H9 (cell line): ENCODE data around the gene IRAK4. TPM values are rescaled to one million over a fixed set of nuclear protein-coding genes. Genes with fewer than 3 reads are reported as not detected.

Experiments used
- DNase-seq: peaks from one replicate; pipeline ENCODE4 v3.0.0-alpha.2; 2017
- H2AFZ ChIP-seq: one replicate; pipeline ENCODE4 v1.6.1; 2013; ENCODE audit warnings: mild to moderate bottlenecking, low read length, control low read depth, moderate library complexity
- H2AK5ac ChIP-seq: 2 replicates; pipeline ENCODE4 v1.6.1; 2013; ENCODE audit warnings: low read length, control low read depth, mixed read lengths; ENCODE audit not compliant: insufficient read length
- H2BK120ac ChIP-seq: one replicate; pipeline ENCODE4 v1.6.1; 2013; ENCODE audit warnings: low read depth, mild to moderate bottlenecking, low read length, control low read depth, inconsistent platforms; ENCODE audit not compliant: poor library complexity, severe bottlenecking
- H2BK12ac ChIP-seq: 2 replicates; pipeline ENCODE4 v1.6.1; 2013; ENCODE audit warnings: low read length, control low read depth, mixed read lengths, low read depth; ENCODE audit not compliant: insufficient read length
- H2BK15ac ChIP-seq: 2 replicates; pipeline ENCODE4 v1.6.1; 2013; ENCODE audit warnings: low read depth, low read length, control low read depth
- H2BK20ac ChIP-seq: one replicate; pipeline ENCODE4 v1.6.1; 2013; ENCODE audit warnings: low read depth, mild to moderate bottlenecking, low read length, control low read depth, inconsistent platforms; ENCODE audit not compliant: poor library complexity, severe bottlenecking
- H2BK5ac ChIP-seq: 2 replicates; pipeline ENCODE4 v1.6.1; 2013; ENCODE audit warnings: low read length, control low read depth, mixed read lengths; ENCODE audit not compliant: insufficient read length
- H3K14ac ChIP-seq: 2 replicates; pipeline ENCODE4 v1.6.1; 2013; ENCODE audit warnings: low read length, control low read depth; ENCODE audit not compliant: insufficient read depth
- H3K18ac ChIP-seq: 2 replicates; pipeline ENCODE4 v1.6.1; 2013; ENCODE audit warnings: low read depth, mild to moderate bottlenecking, mixed read lengths, low read length, control low read depth; ENCODE audit not compliant: insufficient read length
- H3K23ac ChIP-seq: 2 replicates; pipeline ENCODE4 v1.6.1; 2013; ENCODE audit warnings: low read length, control low read depth, mixed read lengths, low read depth; ENCODE audit not compliant: insufficient read length
- H3K23me2 ChIP-seq: 2 replicates; pipeline ENCODE4 v1.6.1; 2013; ENCODE audit warnings: low read depth, mild to moderate bottlenecking, mixed read lengths, low read length, control low read depth; ENCODE audit not compliant: insufficient read length, poor library complexity, severe bottlenecking
- H3K27ac ChIP-seq: 2 replicates; pipeline ENCODE4 v1.5.1; 2013; ENCODE audit warnings: low read length, control low read depth, mixed read lengths, low read depth; ENCODE audit not compliant: insufficient read length
- H3K27me3 ChIP-seq: 2 replicates; pipeline ENCODE4 v1.6.1; 2013; ENCODE audit warnings: low read length, control low read depth, inconsistent platforms; ENCODE audit not compliant: insufficient read depth
- H3K4ac ChIP-seq: 2 replicates; pipeline ENCODE4 v1.6.1; 2013; ENCODE audit warnings: low read depth, mild to moderate bottlenecking, control low read depth, inconsistent platforms, low read length, moderate library complexity
- H3K4me1 ChIP-seq: 2 replicates; pipeline ENCODE4 v1.6.1; 2013; ENCODE audit warnings: low read length, control low read depth, inconsistent platforms; ENCODE audit not compliant: insufficient read depth
- H3K4me2 ChIP-seq: 2 replicates; pipeline ENCODE4 v1.6.1; 2013; ENCODE audit warnings: low read length, control low read depth, mixed read lengths; ENCODE audit not compliant: insufficient read length, insufficient read depth
- H3K56ac ChIP-seq: 2 replicates; pipeline ENCODE4 v1.6.1; 2013; ENCODE audit warnings: low read depth, mild to moderate bottlenecking, mixed read lengths, low read length, control low read depth; ENCODE audit not compliant: insufficient read length
- H3K79me1 ChIP-seq: 2 replicates; pipeline ENCODE4 v1.6.1; 2013; ENCODE audit warnings: low read depth, mild to moderate bottlenecking, moderate library complexity, low read length, control low read depth, inconsistent platforms; ENCODE audit not compliant: insufficient read depth, poor library complexity, severe bottlenecking
- H3K79me2 ChIP-seq: 2 replicates; pipeline ENCODE4 v1.6.1; 2013; ENCODE audit warnings: low read length, control low read depth, inconsistent platforms; ENCODE audit not compliant: insufficient read depth
- H3K9ac ChIP-seq: 2 replicates; pipeline ENCODE4 v1.6.1; 2013; ENCODE audit warnings: low read length, control low read depth, mixed read lengths; ENCODE audit not compliant: insufficient read length; ENCODE audit errors: extremely low read depth
- H3K9me3 ChIP-seq: one replicate; pipeline ENCODE4 v1.6.1; 2013; ENCODE audit warnings: low read depth, low read length, inconsistent platforms; ENCODE audit not compliant: control insufficient read depth
- H3T11ph ChIP-seq: one replicate; pipeline ENCODE4 v1.6.1; 2013; ENCODE audit warnings: mild to moderate bottlenecking, low read length, control low read depth, inconsistent platforms
- H4K20me1 ChIP-seq: one replicate; pipeline ENCODE4 v1.6.1; 2013; ENCODE audit not compliant: control insufficient read depth, insufficient read length, insufficient read depth
- H4K5ac ChIP-seq: 2 replicates; pipeline ENCODE4 v1.6.1; 2013; ENCODE audit warnings: low read depth, mild to moderate bottlenecking, mixed read lengths, low read length, control low read depth; ENCODE audit not compliant: insufficient read length
- H4K8ac ChIP-seq: replicated peaks from 2 replicates; pipeline ENCODE4 v1.6.1; 2013; ENCODE audit warnings: low read length, control low read depth, mixed read lengths, low read depth; ENCODE audit not compliant: insufficient read length
- H4K91ac ChIP-seq: 2 replicates; pipeline ENCODE4 v1.6.1; 2013; ENCODE audit warnings: low read depth, mild to moderate bottlenecking, moderate library complexity, mixed read lengths, low read length, control low read depth; ENCODE audit not compliant: insufficient read length
- H3K27ac Mint-ChIP-seq, 3 experiments: 2 replicates in 2 of 3; 3 replicates in 1 of 3; pipeline ENCODE4 v1.8.0; 2020 to 2021; ENCODE audit warnings: mixed read lengths in 3 of 3, mild to moderate bottlenecking in 1 of 3, moderate library complexity in 1 of 3
- H3K27me3 Mint-ChIP-seq: 2 replicates; pipeline ENCODE4 v1.8.0; 2021; ENCODE audit warnings: low read depth, mild to moderate bottlenecking, moderate library complexity, mixed read lengths
- H3K36me3 Mint-ChIP-seq, 3 experiments: 2 replicates in 2 of 3; 3 replicates in 1 of 3; pipeline ENCODE4 v1.8.0; 2020 to 2021; ENCODE audit warnings: low read depth in 3 of 3, mixed read lengths in 3 of 3; ENCODE audit not compliant: insufficient read depth in 1 of 3
- H3K4me1 Mint-ChIP-seq, 2 experiments: 2 replicates each; pipeline ENCODE4 v1.8.0; 2020; ENCODE audit warnings: mixed read lengths in 2 of 2
- H3K4me3 Mint-ChIP-seq, 2 experiments: 2 replicates in 1 of 2; 3 replicates in 1 of 2; pipeline ENCODE4 v1.8.0; 2020 to 2021; ENCODE audit warnings: mild to moderate bottlenecking in 2 of 2, mixed read lengths in 2 of 2, moderate library complexity in 1 of 2
- H3K9me3 Mint-ChIP-seq, 2 experiments: 2 replicates in 1 of 2; 3 replicates in 1 of 2; pipeline ENCODE4 v1.8.0; 2020; ENCODE audit warnings: mild to moderate bottlenecking in 2 of 2, mixed read lengths in 2 of 2, moderate library complexity in 1 of 2
- CTCF ChIP-seq: fragments of 200-600 bp; sonication (generic); conservative IDR thresholded peaks from 3 replicates; pipeline ENCODE4 v1.8.0; 2021; ENCODE audit warnings: antibody characterized with exemption, mild to moderate bottlenecking
- WGBS: extraction: QIAGEN DNeasy Blood & Tissue Kit; methylation state at CpG from one replicate; pipeline ENCODE4 v1.1.7; 2013; ENCODE audit warnings: missing lambda C conversion rate, low lambda C conversion rate, mixed read lengths; ENCODE audit not compliant: insufficient read length; ENCODE audit errors: extremely low coverage; 5-methylcytosine and 5-hydroxymethylcytosine counted together
- total RNA-seq: library from RNA; stranded (reverse); gene quantifications from 2 replicates; pipeline ENCODE4 v1.2.1, GENCODE V29; 2021

IRAK4 gene
- total RNA-seq, 1 experiment from 2014 or later: 3.0 TPM

- Histone ChIP-seq H2BK20ac (no peak overlapping the region), H3K23ac (no peak overlapping the region), H3K4me2 (no peak overlapping the region), H3K9me3 (no peaks in the 10 kb centered on the region), H3K79me1 (no peaks in the 10 kb centered on the region), H3T11ph (no peak overlapping the region), H3K18ac (no peak overlapping the region), H3K56ac (no peak overlapping the region), H3K23me2 (no peaks in the 10 kb centered on the region), H2BK120ac (no peak overlapping the region), H4K20me1 (no peaks in the 10 kb centered on the region), H2BK12ac (no peak overlapping the region), H4K8ac (no peak overlapping the region), H3K79me2 (no peaks in the 10 kb centered on the region; the same call in 1 of the 2 replicates), H2AFZ (no peak overlapping the region), H2BK15ac (no peak overlapping the region), H3K4ac (no peak overlapping the region), H4K91ac (no peak overlapping the region), H3K14ac (no peak overlapping the region), H2AK5ac (no peak overlapping the region), H3K4me1 (no peaks in the 10 kb centered on the region), H2BK5ac (no peak overlapping the region), H3K27ac (no peak overlapping the region), H3K27me3 (no peaks in the 10 kb centered on the region), H4K5ac (no peak overlapping the region), H3K9ac (no peak overlapping the region)
- peaks cover 8 to 13% of the 10 kb centered on the region in 2 experiments for H3K4me1 Mint-ChIP-seq
- no peaks in the 10 kb centered on the region for H3K27me3 Mint-ChIP-seq
- peaks cover 0 to 10% (median 6%) of the 10 kb centered on the region in 3 experiments; a peak in 6 of 7 replicates for H3K36me3 Mint-ChIP-seq
- H3K9me3 Mint-ChIP-seq: no peaks in the 10 kb centered on the region; a peak in 1 of 5 replicates
- H3K27ac Mint-ChIP-seq: no peak overlapping the region
- peak overlapping the region; percentile 98 to 100; a peak in 4 of 5 replicates for H3K4me3 Mint-ChIP-seq
- no peak for DNase-seq
- TF ChIP-seq CTCF: no peak
- no CpG with 5 or more reads among the region's 3 CpGs for WGBS
Observed at GRCh38 chr12:43807386-43807785, 48.6 kb downstream of the IRAK4 start.
